Endothelial cell (in vitro differentiated cells): ENCODE results near the gene KRTAP1-1. TPM values are rescaled to one million over a fixed set of nuclear protein-coding genes. Genes with fewer than 3 reads are reported as not detected.
"Not testable (repeated sequence)": the region's sequence is repeated elsewhere in the genome, so short reads cannot be mapped to it uniquely, and the experiment has no call there.

ENCODE experiments used
- DNase-seq: peaks from one replicate; pipeline ENCODE4 v3.0.0; 2021; ENCODE audit warnings: low spot score
- H3K27ac Mint-ChIP-seq: one replicate; pipeline ENCODE4 v1.8.0; 2021; ENCODE audit warnings: mixed read lengths, inconsistent platforms; ENCODE audit not compliant: unreplicated experiment
- H3K27me3 Mint-ChIP-seq: one replicate; pipeline ENCODE4 v1.8.0; 2021; ENCODE audit warnings: mild to moderate bottlenecking, moderate library complexity, mixed read lengths, inconsistent platforms; ENCODE audit not compliant: unreplicated experiment
- H3K36me3 Mint-ChIP-seq: one replicate; pipeline ENCODE4 v1.8.0; 2021; ENCODE audit warnings: mild to moderate bottlenecking, low read depth, mixed read lengths, inconsistent platforms; ENCODE audit not compliant: unreplicated experiment
- H3K4me1 Mint-ChIP-seq: one replicate; pipeline ENCODE4 v1.8.0; 2021; ENCODE audit warnings: mild to moderate bottlenecking, mixed read lengths, inconsistent platforms; ENCODE audit not compliant: unreplicated experiment
- H3K4me3 Mint-ChIP-seq: one replicate; pipeline ENCODE4 v1.8.0; 2021; ENCODE audit warnings: mild to moderate bottlenecking, mixed read lengths, inconsistent platforms; ENCODE audit not compliant: unreplicated experiment
- H3K9me3 Mint-ChIP-seq: one replicate; pipeline ENCODE4 v1.8.0; 2021; ENCODE audit warnings: mixed read lengths, inconsistent platforms; ENCODE audit not compliant: unreplicated experiment
- long read RNA-seq: library from polyadenylated mRNA; unstranded; transcript quantifications from one replicate; pipeline ENCODE4 v2.0.0, GENCODE V29; 2020; ENCODE audit not compliant: unreplicated experiment
- total RNA-seq: library from RNA; stranded (reverse); fragmentation: NEBNext Ultra II Directional; extraction: Animal tissue kit (Norgen Biotek cat#: 25700); gene quantifications from one replicate; pipeline ENCODE4 v1.2.1, GENCODE V29; 2021; ENCODE audit not compliant: unreplicated experiment
- TF ChIP-seq, protein P1 (sequence below): fragments of 200-600 bp; sonication (generic); IDR thresholded peaks from one replicate; pipeline ENCODE4 v1.5.0; 2021; ENCODE audit warnings: antibody characterized with exemption; ENCODE audit not compliant: unreplicated experiment

Gene KRTAP1-1, protein sequence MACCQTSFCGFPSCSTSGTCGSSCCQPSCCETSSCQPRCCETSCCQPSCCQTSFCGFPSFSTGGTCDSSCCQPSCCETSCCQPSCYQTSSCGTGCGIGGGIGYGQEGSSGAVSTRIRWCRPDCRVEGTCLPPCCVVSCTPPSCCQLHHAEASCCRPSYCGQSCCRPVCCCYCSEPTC
- total RNA-seq: not detected
- long read RNA-seq: 0 reads

DNA sequence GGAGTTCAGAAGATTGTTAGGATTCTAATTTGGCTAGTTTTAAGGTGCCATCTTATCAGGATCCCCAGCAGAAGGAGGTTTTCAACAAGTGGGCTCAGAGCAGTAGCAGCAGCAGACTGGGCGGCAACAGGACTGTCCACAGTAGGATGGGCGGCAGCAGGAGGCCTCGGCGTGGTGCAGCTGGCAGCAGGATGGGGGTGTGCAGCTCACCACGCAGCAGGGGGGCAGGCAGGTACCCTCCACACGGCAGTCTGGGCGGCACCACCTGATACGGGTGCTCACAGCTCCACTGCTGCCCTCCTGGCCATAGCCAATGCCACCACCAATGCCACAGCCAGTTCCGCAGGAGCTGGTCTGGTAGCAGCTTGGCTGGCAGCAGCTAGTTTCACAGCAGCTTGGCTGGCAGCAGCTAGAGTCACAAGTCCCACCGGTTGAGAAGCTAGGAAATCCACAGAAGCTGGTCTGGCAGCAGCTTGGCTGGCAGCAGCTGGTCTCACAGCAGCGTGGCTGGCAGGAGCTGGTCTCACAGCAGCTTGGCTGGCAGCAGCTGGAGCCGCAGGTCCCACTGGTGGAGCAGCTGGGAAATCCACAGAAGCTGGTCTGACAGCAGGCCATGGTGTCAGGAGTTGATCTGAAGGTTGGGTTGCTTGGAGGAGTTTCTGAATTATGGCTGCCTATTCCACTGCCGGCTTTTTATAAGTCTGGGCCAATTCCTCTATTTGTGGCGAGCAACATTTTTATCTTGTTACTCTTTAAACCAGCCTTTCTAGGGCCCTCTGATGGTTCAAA is at the start of gene KRTAP1-1:
TSS of gene KRTAP1-1 (minus strand) at position 668 of the 789 bp plus-strand sequence. CDS start at position 615, 53 bp downstream.
- not testable (repeated sequence) for H3K36me3 Mint-ChIP-seq, H3K4me1 Mint-ChIP-seq, H3K9me3 Mint-ChIP-seq, H3K27ac Mint-ChIP-seq, H3K27me3 Mint-ChIP-seq, DNase-seq, H3K4me3 Mint-ChIP-seq

DNA sequence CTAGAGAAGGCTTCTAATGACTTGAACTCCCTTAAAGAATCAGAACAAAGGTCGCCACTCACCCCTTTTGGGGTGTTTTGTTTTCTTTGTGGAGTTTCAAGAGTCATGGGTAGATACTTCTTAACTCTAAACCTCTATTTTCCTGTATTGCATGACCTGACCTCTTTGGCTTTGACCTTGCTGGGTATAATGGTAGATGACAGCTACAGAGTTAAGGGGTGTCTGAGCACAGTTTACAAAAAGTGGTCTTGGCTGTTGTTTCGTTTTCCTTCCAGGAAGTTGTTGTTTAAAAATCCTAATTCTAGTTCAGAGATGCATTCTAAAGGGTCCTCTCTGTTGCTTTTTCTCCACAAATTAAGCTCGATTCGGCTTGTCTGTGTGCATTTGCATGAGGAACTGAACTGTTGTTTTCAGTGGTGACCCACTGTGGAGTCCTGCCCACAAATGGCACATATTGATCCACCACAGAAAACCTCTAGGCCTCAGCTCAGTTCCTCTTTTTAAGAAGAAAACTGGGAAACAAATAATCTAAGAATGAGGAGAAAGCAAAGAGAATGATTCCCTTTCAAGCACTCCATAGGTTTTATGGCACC is 47.6 kb upstream of the KRTAP1-1 start:
- not testable (repeated sequence) for H3K36me3 Mint-ChIP-seq, H3K4me3 Mint-ChIP-seq, DNase-seq, H3K4me1 Mint-ChIP-seq, H3K9me3 Mint-ChIP-seq, H3K27me3 Mint-ChIP-seq, H3K27ac Mint-ChIP-seq

DNA sequence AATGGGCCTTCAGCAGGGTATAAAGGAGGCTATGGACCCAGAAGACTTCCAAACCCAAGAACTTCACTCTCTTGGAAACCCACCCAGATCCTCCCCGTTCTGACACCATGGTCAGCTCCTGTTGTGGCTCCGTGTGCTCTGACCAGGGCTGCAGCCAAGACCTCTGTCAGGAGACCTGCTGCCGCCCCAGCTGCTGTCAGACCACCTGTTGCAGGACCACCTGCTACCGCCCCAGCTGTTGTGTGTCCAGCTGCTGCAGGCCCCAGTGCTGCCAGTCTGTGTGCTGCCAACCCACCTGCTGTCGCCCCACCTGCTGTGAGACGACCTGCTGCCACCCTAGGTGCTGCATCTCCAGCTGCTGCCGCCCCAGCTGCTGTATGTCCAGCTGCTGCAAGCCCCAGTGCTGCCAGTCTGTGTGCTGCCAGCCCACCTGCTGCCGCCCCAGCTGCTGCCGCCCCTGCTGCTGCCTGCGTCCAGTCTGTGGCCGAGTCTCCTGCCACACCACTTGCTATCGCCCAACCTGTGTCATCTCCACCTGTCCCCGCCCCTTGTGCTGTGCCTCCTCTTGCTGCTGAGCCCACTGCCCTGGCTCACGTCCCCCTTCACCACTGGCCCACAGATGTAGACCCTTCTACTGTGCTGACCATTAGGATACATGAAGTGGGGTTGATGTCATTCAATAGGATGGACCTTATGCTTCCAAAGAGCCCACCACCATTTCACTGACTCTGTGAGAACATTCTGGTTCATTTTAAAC is 43.0 kb upstream of the KRTAP1-1 start, which contains the start of gene KRTAP4-7:
TSS of gene KRTAP4-7 (plus strand) at position 51 of the 757 bp plus-strand sequence. CDS start at position 108, 57 bp downstream.
- H3K27me3 Mint-ChIP-seq, H3K4me1 Mint-ChIP-seq, H3K27ac Mint-ChIP-seq, H3K36me3 Mint-ChIP-seq, H3K4me3 Mint-ChIP-seq, H3K9me3 Mint-ChIP-seq, DNase-seq: not testable (repeated sequence)

DNA sequence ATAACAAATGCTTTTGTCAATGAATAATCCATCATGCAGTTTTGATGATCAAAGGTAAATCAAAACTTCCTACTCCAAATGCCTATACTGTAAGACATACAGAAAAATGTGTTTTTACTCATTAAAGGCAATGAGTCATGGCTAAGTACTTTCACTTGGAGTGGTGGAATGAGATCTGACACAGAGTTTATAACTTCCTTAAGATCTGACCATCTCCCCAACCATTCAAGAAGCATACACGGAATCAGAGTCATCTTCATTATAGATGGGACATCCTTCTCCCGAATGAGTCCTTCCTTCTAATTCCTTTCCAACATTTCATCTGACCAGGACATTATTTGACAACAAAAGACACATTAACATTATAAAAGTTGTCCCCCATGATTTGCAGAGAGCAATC is 42.2 kb upstream of the KRTAP1-1 start:
- not testable (repeated sequence) for H3K9me3 Mint-ChIP-seq, H3K36me3 Mint-ChIP-seq, H3K27me3 Mint-ChIP-seq, H3K4me3 Mint-ChIP-seq, H3K27ac Mint-ChIP-seq, H3K4me1 Mint-ChIP-seq, DNase-seq

DNA sequence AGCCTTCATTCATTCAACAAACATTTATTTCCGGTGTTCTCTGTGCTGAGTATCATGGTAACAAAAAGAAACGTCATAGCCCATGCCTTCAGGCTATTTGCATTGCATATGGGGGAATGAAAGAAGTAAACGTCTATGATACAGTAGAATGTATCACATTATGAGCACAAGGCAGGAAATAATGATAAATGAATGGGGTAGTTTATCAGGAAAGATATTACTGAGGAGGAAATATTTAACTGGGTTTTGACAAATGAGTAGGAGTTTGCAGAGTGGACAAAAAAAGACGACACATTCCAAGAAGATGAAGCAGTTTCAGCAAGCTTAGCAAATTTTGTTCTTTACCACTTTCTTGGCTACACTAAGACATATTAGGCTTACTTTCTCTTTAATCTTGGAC is 41.4 kb upstream of the KRTAP1-1 start:
- Mint-ChIP-seq H3K4me3 (no peak overlapping the region), H3K4me1 (no peaks in the 10 kb centered on the region), H3K9me3 (no peaks in the 10 kb centered on the region), H3K27ac (no peak overlapping the region), H3K27me3 (no peaks in the 10 kb centered on the region), H3K36me3 (no peaks in the 10 kb centered on the region)
- TF ChIP-seq, protein P1, sequence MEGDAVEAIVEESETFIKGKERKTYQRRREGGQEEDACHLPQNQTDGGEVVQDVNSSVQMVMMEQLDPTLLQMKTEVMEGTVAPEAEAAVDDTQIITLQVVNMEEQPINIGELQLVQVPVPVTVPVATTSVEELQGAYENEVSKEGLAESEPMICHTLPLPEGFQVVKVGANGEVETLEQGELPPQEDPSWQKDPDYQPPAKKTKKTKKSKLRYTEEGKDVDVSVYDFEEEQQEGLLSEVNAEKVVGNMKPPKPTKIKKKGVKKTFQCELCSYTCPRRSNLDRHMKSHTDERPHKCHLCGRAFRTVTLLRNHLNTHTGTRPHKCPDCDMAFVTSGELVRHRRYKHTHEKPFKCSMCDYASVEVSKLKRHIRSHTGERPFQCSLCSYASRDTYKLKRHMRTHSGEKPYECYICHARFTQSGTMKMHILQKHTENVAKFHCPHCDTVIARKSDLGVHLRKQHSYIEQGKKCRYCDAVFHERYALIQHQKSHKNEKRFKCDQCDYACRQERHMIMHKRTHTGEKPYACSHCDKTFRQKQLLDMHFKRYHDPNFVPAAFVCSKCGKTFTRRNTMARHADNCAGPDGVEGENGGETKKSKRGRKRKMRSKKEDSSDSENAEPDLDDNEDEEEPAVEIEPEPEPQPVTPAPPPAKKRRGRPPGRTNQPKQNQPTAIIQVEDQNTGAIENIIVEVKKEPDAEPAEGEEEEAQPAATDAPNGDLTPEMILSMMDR: no peak
- DNase-seq: no peak

DNA sequence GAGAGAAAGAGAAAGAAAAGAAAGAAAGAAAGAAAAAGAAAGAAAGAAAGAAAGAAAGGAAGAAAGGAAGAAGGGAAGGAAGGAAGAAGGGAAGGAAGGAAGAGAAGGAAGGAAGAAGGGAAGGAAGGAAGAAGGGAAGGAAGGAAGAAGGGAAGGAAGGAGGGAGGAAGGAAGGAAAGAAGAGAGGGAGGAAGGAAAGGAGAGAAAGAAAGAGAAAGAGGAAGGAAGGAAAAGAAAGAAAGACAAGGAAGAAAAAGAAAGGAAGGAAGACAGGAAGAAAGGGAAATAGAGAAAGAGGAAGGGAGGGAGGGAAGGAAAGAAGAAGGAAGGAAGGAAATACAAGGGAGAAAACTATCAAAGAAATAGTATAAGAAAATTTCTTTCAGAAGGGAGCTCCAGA is 35.5 kb upstream of the KRTAP1-1 start:
- DNase-seq: no peak
- H3K9me3 Mint-ChIP-seq: no peaks in the 10 kb centered on the region
- H3K4me3 Mint-ChIP-seq: no peak overlapping the region
- TF ChIP-seq, protein P1: no peak
- no peak overlapping the region for H3K27ac Mint-ChIP-seq
- no peaks in the 10 kb centered on the region for H3K4me1 Mint-ChIP-seq
- H3K36me3 Mint-ChIP-seq: no peaks in the 10 kb centered on the region
- peaks cover 4% of the 10 kb centered on the region for H3K27me3 Mint-ChIP-seq
